ENCODE data around the gene CTTN.

GRCh38 chr11:70378506-70379134 is 19.7 kb upstream of the CTTN start:
- TF ChIP-seq CTCF (IDR thresholded peaks at IDR 0.05) (no peak), POLR2A (IDR thresholded peaks at IDR 0.05) (no peak), EP300 (IDR thresholded peaks at IDR 0.05) (no peak), POLR2AphosphoS5 (IDR thresholded peaks at IDR 0.05) (no peak)

Measured in suprapubic skin (tissue), 4 donors.